Stimulated activated CD4-positive, alpha-beta T cell treated with anti-CD3 and anti-CD28 coated beads, Interleukin-1b, Interleukin-23, amount 100 ng/mL, for 4 hours (primary cell): ENCODE measurements around the gene BLMH.

Experiments used
- DNase-seq, 2 donors: peaks; one replicate each; pipeline ENCODE4 v3.0.0-alpha.2; 2020; ENCODE audit warnings: low read depth in 2 of 2

BLMH gene

DNA sequence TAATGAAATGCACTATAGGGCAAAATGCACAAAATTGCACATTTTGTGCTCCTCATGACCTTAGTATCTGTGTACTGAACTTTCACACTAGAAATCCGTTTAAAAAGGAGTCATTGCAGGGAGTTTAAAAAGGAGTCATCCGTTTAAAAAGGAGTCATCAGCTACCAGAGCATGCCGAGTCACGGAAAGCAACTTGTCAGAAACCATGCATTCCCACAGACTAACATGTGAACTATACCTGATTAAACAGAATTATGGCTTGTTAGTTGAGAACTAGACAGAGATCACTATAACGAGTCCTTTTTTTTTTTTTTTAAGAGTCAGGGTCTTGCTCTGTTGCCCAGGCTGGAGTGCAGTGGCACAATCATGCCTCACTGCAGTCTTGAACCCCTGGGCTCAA lies 92.1 kb downstream of the BLMH start:
- no peak for DNase-seq
